ENCODE data around the gene SAMD4B. TPM values are rescaled to one million over a fixed set of nuclear protein-coding genes. Genes with fewer than 3 reads are reported as not detected.

SAMD4B gene
- total and polyA plus RNA-seq, 5 experiments from 2014 or later = 5.4 to 55.2 (median 12.3) TPM

DNA sequence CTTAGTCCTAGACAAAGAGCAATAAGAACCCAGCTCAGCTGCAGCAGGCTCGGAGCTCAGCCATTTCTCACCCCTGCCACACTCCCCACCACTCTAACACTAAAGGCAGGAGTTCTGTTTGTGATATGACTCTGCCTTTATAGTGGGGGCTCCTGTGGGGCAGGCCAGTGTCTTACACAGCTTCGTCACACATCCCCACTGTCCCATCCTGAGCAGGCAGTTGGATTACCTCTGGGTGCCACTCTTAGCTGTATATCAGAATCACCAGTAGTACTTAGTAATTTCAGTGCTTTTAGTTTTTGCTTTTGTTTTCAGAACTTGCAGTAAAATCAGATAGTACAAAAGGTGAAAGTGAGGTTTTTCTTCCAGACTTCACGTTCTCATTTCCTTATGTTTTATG lies 16.8 kb downstream of the SAMD4B start:
- peaks cover 0 to 9% (median 3%) of the 10 kb centered on the region in 4 donors for H3K4me1 Mint-ChIP-seq
- H3K36me3 Mint-ChIP-seq = peaks cover 0 to 91% (median 32%) of the 10 kb centered on the region in 3 donors
- H3K27ac Mint-ChIP-seq = peak overlapping the region in 1 of 10 donors; percentile 24
- H3K9me3 Mint-ChIP-seq = no peaks in the 10 kb centered on the region
- DNase-seq = no peak
- H3K27me3 Mint-ChIP-seq = no peaks in the 10 kb centered on the region
- no peak for ATAC-seq
- POLR2A ChIA-PET = no interaction called here
- H3K4me3 Mint-ChIP-seq = no peak overlapping the region

DNA sequence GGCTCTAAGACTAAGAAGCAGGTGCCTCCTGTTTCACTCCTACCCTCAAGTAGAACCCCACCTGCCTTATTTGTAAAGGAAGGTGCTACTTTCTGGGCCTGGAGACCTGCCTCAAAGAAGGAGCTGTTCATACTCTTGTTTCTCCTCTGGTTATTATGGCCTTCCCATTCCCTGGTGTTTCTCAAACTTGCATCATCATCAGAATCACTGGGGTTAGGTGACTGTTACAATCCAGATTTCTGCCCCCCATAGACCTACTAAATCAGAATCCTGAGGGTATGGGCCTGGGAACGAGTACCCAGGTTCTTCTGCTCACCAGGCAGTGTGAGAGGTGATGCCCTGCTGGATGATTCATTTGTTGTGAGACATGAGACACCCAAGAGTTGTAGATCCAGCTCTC lies 18.4 kb downstream of the SAMD4B start:
- no peak overlapping the region for H3K27ac Mint-ChIP-seq
- H3K9me3 Mint-ChIP-seq = no peaks in the 10 kb centered on the region
- POLR2A ChIA-PET = no interaction called here
- H3K4me3 Mint-ChIP-seq = no peak overlapping the region
- no peaks in the 10 kb centered on the region for H3K27me3 Mint-ChIP-seq
- DNase-seq (no peak), ATAC-seq (no peak)
- peaks cover 0 to 90% (median 27%) of the 10 kb centered on the region in 3 donors for H3K36me3 Mint-ChIP-seq
- H3K4me1 Mint-ChIP-seq = peaks cover 0 to 15% (median 2%) of the 10 kb centered on the region in 4 donors

DNA sequence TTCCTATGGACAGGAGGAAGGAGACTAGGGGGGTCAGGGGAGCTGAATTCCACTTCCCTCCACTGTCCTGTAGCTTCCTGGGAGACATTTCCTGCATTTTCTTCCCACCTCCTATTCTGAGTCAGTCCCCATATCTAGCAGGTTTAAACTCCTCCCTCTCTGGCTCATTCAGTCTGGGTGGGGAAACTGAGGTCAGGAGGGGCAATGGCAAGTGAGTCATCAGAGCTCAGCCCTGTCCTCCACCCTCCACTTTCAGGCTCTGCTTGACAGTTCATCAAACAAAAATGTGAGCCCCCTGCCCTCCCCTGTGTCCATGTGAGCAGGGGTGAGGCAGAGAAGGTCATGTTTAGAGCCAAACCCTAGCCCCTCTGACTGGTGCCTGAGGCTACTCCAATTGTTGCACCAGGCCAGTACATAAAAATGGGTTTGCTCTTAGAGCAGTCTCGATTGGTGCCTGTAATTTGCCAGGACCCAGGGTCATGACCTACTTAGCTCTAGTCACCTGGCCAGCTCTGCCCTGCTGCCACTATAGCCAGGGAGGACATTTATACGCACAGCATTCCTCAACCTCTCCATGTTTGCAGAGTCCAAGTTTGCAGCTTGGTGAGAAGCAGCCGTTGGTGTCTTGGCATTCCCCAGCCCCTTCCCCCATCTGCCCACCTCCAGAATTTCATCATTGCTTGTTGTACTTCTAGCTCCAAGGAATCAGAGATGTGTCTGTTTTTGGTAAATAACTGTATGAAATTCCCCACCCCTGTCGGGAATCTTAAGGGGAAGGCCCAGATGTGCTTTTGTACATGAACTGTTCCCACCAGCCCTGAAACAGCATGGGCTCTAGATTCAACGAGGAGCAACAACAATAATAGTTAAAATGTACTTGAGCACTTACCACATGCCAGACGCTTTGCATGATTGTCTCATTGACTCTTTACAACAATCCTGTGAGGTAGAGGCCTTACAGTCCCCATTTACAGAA lies 20.7 kb downstream of the SAMD4B start:
- Mint-ChIP-seq H3K9me3 (no peaks in the 10 kb centered on the region), H3K27ac (peak overlapping the region in 3 of 10 donors; percentile 27 to 48 (median 34)), H3K27me3 (no peaks in the 10 kb centered on the region), H3K4me1 (peaks cover 0 to 15% (median 3%) of the 10 kb centered on the region in 4 donors), H3K4me3 (no peak overlapping the region), H3K36me3 (peaks cover 0 to 79% (median 13%) of the 10 kb centered on the region in 3 donors)
- no peak for ATAC-seq
- no peak for DNase-seq
- POLR2A ChIA-PET = interaction anchor here (0.8 to 1.1 kb wide), 3 partner anchors 10 to 73 kb away, joined by 3 read pairs; partner anchors contain the start of genes RPS16 and SAMD4B

DNA sequence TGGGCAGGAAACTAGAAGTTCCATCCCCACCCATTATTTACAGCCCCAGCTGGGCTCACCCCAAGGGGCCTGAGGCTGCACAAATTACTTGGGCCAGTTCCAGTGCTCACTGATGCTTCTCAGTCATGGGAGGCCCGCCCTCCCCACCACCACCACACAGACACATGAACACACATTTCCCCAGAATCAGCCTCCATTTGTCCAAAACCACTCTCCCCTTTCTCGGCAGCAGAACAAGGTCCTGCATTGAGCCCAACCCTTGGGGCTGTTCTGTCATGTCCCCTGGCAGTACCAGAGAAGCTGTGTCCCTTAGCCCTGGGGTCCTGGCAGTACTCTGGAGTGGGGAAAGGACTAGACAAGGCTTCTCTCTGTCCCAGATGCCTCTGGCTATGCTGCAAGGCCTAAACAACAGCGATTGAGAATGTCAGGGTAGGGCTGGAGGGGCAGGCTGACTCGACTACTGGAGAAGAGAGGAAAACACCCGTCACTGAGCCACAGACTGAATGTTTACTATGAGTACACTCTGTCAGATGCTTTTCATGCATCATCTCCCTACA lies 21.8 kb downstream of the SAMD4B start:
- Mint-ChIP-seq H3K4me3 (peak overlapping the region in 1 of 10 donors; percentile 11), H3K36me3 (peaks cover 0 to 78% (median 13%) of the 10 kb centered on the region in 3 donors), H3K4me1 (peaks cover 0 to 15% (median 6%) of the 10 kb centered on the region in 4 donors), H3K9me3 (no peaks in the 10 kb centered on the region), H3K27ac (peak overlapping the region in 4 of 10 donors; percentile 11 to 59 (median 48)), H3K27me3 (no peaks in the 10 kb centered on the region)
- POLR2A ChIA-PET = interaction anchor here (0.8 kb wide), 1 partner anchor 72 kb away, joined by 3 read pairs; the partner anchor contains the start of gene RPS16
- ATAC-seq (peak in 1 of 2 donors; percentile 35), DNase-seq (no peak)

DNA sequence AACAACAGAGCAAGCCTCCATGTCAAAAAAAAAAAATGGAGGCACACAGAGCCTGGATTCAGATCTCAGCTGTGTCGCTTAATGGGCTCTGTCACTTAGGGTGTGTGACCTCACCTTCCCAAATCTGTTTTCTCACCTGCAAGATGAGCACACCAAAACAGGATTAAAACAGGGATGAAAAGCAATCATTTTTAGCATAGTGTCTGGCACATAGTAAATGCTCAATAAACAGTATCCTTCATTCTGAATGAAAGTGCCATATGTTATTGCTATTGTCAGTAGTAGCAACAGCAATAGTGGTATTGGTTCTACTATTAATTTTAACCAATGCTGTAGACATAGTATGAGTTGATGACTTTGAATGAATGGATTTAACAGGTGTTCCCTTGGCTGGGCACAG lies 23.3 kb downstream of the SAMD4B start:
- H3K27ac Mint-ChIP-seq = no peak overlapping the region
- H3K4me1 Mint-ChIP-seq = peaks cover 0 to 15% (median 5%) of the 10 kb centered on the region in 4 donors
- POLR2A ChIA-PET = interaction anchor here (0.7 kb wide), 1 partner anchor 11 kb away, joined by 3 read pairs; no protein-coding TSS in a partner anchor

DNA sequence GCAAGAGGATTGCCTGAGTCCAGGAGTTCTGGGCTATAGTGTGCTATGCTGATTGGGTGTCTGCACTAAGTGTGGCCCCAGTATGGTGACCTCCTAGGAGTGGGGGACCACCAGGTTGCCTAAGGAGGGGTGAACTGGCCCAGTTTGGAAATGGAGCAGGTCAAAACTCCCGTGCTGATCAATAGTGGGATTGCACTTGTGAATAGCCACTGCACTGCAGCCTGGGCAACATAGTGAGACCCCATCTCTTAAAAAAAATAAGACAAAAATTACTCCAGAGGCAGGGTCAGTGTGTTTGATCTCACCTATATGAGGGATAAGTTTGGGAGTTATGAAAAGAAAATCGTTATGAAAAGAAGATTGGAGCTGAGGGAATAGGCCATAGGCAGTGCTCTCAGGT lies 27.0 kb downstream of the SAMD4B start:
- Mint-ChIP-seq H3K36me3 (peaks cover 0 to 75% (median 15%) of the 10 kb centered on the region in 3 donors), H3K9me3 (no peaks in the 10 kb centered on the region), H3K4me1 (peaks cover 0 to 13% (median 5%) of the 10 kb centered on the region in 4 donors), H3K4me3 (no peak overlapping the region), H3K27ac (no peak overlapping the region), H3K27me3 (no peaks in the 10 kb centered on the region)
- POLR2A ChIA-PET = interaction anchor here (1.2 kb wide), 1 partner anchor 22 kb away, joined by 3 read pairs; the partner anchor contains the start of genes MED29 and PAF1
- no peak for DNase-seq
- no peak for ATAC-seq

More for the DNA sequence above, 23.3 kb downstream of the SAMD4B start:
- DNase-seq (no peak), ATAC-seq (no peak)
- Mint-ChIP-seq H3K27me3 (no peaks in the 10 kb centered on the region), H3K9me3 (no peaks in the 10 kb centered on the region), H3K4me3 (no peak overlapping the region), H3K36me3 (peaks cover 0 to 79% (median 10%) of the 10 kb centered on the region in 3 donors)

DNA sequence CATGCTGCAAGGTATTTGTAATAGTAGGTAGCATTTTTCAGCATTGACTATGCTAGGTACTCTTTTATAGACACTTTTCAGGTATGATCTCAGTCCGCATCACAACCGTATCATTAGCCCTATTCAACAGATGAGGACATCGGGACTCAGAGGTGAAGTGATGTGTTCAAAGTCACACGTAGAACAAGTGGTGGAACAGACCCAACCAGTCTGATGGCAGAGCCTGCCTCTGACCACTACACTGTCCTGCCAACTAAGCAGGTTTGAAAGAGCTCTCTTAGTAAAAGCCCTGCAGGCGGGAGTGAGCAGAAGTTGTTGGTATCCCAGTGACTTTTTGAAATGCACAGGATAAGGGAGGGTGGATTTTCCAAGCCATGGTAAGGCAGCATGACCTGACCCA lies 28.5 kb downstream of the SAMD4B start:
- Mint-ChIP-seq H3K4me1 (peaks cover 0 to 15% (median under 1%) of the 10 kb centered on the region in 4 donors), H3K4me3 (no peak overlapping the region), H3K36me3 (peaks cover 0 to 75% (median 15%) of the 10 kb centered on the region in 3 donors), H3K27ac (peak overlapping the region in 2 of 10 donors; percentile 32 to 69), H3K9me3 (no peaks in the 10 kb centered on the region), H3K27me3 (no peaks in the 10 kb centered on the region)
- POLR2A ChIA-PET = no interaction called here
- no peak for ATAC-seq
- DNase-seq = no peak

DNA sequence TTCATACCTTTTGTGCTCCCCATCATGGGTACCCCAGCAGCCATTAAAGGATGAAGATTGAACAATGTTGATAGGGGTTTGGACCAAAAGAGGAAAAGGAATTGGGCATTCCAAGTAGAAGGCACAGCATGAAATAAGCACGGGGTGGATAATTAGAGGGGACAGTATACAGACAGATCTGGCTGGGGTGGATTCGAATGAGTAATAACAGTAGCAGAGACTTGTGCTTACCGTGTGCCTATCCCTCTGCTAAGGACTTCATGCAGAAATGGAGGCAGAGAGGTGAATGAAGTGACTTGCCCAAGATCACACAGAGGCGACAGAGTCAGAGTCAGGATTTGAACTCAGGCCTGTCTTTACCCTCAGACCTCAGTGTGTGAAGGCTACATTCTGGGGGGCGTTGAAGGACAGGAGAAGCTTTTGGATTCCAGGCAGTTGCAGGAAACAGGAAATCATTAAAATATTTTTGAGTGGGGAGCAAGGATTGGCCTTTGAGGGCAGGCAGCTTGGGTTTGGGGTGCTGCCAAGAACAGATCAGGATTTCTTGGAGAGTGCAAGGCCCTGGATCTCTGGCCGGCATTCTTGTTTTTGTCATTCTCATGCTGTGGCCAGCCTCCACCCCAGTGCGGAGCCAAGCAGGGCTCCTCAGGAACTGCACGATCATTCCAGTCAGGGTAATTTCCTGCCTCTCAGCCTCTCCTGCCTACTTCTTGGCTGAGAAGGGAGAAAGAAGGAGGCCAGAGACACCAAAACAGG lies 30.0 kb downstream of the SAMD4B start:
- Mint-ChIP-seq H3K4me1 (peaks cover 0 to 17% (median under 1%) of the 10 kb centered on the region in 4 donors), H3K9me3 (no peaks in the 10 kb centered on the region), H3K36me3 (peaks cover 0 to 78% (median 18%) of the 10 kb centered on the region in 3 donors), H3K27ac (peak overlapping the region in 3 of 10 donors; percentile 48 to 91 (median 71)), H3K27me3 (no peaks in the 10 kb centered on the region), H3K4me3 (no peak overlapping the region)
- no peak for DNase-seq
- ATAC-seq = no peak
- POLR2A ChIA-PET = no interaction called here

DNA sequence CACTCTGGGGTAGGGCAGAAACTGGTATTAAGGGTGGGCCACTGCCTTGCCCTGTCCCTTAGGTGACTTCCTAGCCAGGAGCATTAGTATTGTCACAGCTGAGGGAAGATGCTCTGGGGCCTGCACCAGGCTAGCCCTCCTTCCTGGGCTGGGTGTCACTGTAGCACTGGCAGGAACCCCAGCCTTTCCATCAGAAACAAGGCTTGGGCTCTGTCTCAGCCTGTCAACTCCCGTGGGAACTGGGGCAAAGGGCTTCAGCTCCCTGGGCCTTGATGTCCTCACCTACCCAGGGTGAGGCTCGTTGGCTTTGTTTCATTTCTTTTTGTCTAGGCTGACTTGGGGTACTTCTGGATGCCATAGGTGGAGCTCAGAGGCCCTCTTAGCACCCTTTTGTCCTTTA lies 30.7 kb downstream of the SAMD4B start:
- no peaks in the 10 kb centered on the region for H3K9me3 Mint-ChIP-seq
- ATAC-seq = no peak
- peaks cover 0 to 84% (median 20%) of the 10 kb centered on the region in 3 donors for H3K36me3 Mint-ChIP-seq
- no peak overlapping the region for H3K4me3 Mint-ChIP-seq
- no peak for DNase-seq
- H3K27ac Mint-ChIP-seq = peak overlapping the region in 4 of 10 donors; percentile 10 to 84 (median 67)
- POLR2A ChIA-PET = no interaction called here
- H3K27me3 Mint-ChIP-seq = no peaks in the 10 kb centered on the region
- peaks cover 0 to 17% (median under 1%) of the 10 kb centered on the region in 4 donors for H3K4me1 Mint-ChIP-seq

DNA sequence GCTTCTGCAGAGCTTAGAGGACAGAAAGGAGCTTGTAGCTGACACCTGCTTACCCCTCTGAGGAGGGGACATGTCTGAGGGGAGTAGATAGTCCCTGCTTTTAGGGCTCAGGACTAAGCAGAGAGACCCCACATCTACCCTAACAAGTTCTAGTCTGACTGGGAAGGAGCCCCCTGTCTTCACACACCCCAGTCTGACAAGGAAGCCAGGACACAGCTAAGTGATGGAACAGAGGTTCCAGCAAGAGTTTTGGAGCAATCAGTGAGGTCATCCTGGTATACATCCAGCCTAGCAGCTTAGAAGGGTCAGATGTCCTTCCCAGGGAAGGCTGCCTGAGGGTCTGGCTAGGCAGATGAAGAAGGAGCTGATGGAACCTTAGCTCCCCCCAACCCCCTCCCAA lies 33.7 kb downstream of the SAMD4B start:
- DNase-seq = no peak
- POLR2A ChIA-PET = interaction anchor here (0.6 to 0.7 kb wide), 3 partner anchors 11 to 70 kb away, joined by 3 read pairs; partner anchors contain the start of gene SUPT5H
- H3K36me3 Mint-ChIP-seq = peaks cover 0 to 83% (median 19%) of the 10 kb centered on the region in 3 donors
- ATAC-seq = no peak
- H3K4me3 Mint-ChIP-seq = no peak overlapping the region
- no peaks in the 10 kb centered on the region for H3K9me3 Mint-ChIP-seq
- peaks cover 0 to 11% (median 0%) of the 10 kb centered on the region in 4 donors for H3K4me1 Mint-ChIP-seq
- H3K27me3 Mint-ChIP-seq = no peaks in the 10 kb centered on the region
- peak overlapping the region in 2 of 10 donors; percentile 38 to 63 for H3K27ac Mint-ChIP-seq

DNA sequence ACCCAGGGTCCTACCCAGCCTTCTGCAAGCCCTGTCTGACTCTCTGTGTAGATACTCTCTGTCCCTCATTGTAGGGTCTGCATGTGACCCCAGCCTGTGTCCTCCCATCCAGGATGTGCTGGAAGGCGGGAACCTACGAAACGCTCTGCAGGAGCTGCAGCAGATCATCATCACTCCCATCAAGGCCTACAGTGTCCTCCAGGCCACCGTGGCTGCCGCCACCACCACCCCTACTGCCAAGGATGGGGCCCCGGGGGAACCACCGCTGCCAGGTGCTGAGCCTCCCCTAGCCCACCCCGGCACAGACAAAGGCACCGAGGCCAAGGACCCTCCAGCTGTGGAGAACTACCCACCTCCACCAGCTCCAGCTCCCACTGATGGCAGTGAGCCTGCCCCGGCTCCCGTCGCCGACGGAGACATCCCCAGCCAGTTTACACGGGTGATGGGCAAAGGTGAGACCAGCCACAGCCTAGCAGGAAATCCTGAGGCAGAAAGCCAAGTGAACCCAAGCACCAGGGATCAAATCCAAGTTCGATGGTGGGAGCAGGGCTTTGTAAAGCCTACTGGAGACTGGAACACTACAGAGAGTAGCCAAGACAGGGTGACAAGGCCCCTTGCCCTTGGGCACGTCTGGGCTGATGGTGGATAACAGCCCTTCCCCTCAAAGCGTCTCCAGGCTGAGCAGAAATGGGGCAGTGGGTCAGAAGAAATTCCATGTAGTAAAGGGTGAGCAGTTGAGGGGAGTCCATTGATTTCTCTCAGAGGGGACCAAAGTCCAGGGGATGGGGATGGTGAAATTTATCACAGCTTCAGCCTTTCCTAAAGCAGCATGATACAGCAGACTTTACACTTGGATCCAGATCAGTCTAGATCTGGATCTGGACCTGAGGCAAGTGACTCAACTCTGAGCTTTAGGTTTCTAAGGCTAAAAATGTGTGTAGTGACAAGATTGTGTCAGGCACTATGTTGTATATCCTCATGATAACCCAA lies 35.4 kb downstream of the SAMD4B start:
- Mint-ChIP-seq H3K27me3 (no peaks in the 10 kb centered on the region), H3K4me1 (peaks cover 0 to 7% (median 0%) of the 10 kb centered on the region in 4 donors), H3K4me3 (no peak overlapping the region), H3K9me3 (no peaks in the 10 kb centered on the region), H3K27ac (peak overlapping the region in 1 of 10 donors; percentile 75), H3K36me3 (peaks cover 0 to 85% (median 18%) of the 10 kb centered on the region in 3 donors)
- POLR2A ChIA-PET = no interaction called here
- DNase-seq (no peak), ATAC-seq (no peak)

All from naive thymus-derived CD8-positive, alpha-beta T cell (primary cell).